ENCODE measurements around the gene RIIAD1. TPM values are rescaled to one million over a fixed set of nuclear protein-coding genes. Genes with fewer than 3 reads are reported as not detected.
"Not testable (repeated sequence)": the region's sequence is repeated elsewhere in the genome, so short reads cannot be mapped to it uniquely, and the experiment has no call there.

RIIAD1 gene
- total and polyA plus RNA-seq, 2 donors (not counting 3 experiments of a cell fraction or from before 2014, with no cell fraction given), result not detected

DNA sequence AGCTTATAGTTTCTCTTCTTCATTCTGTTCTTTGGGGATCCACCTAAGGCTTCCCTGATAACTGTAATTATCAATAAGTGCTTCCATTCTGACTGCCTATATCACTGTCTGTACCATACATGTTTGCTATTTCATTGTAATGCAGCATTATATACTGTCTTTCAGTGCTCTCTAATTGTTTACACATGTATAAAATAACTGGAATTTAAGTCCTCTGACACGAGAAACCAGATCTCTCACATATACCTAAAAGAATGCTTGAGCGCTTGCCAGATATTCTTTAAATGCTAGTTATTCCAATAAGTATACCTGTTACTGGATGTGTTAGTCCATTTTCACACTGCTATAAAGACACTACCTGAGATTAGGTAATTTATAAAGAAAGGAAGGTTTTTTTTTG lies 39.4 kb upstream of the RIIAD1 start:
- H3K79me2 ChIP-seq (ENCODE audit: control insufficient read depth, insufficient read depth, low read length), result no peaks in the 10 kb centered on the region
- no peaks in the 10 kb centered on the region for H3K9me1 ChIP-seq (replicated peaks; ENCODE audit: control insufficient read depth, extremely low read depth, insufficient read depth, low read length)
- no peak overlapping the region for H3K4me2 ChIP-seq (ENCODE audit: insufficient read depth, low read length)
- POLR2A ChIA-PET, result no interaction called here
- no peak overlapping the region for H3K4me3 ChIP-seq (replicated peaks in 1 of 3; ENCODE audit: insufficient read depth in 1 of 3, low read depth in 1 of 3, low read length in 3 of 3)
- TF ChIP-seq GATA2 (IDR thresholded peaks at IDR 0.05; ENCODE audit: insufficient read depth, insufficient read length, low read depth, low read length), result no peak
- no peak for TF ChIP-seq EZH2 (IDR thresholded peaks at IDR 0.05; ENCODE audit: borderline replicate concordance, low read depth, low read length, severe bottlenecking)
- TF ChIP-seq MYC (IDR thresholded peaks at IDR 0.05; ENCODE audit: low read depth, low read length), result no peak
- no peak for TF ChIP-seq JUN (IDR thresholded peaks at IDR 0.05; ENCODE audit: borderline replicate concordance, insufficient read depth, insufficient read length, low read depth)
- no peak for TF ChIP-seq POLR2AphosphoS5 (IDR thresholded peaks at IDR 0.05; ENCODE audit: insufficient read depth, low read depth, low read length)
- TF ChIP-seq, protein P1, sequence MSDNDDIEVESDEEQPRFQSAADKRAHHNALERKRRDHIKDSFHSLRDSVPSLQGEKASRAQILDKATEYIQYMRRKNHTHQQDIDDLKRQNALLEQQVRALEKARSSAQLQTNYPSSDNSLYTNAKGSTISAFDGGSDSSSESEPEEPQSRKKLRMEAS (IDR thresholded peaks at IDR 0.05; ENCODE audit: insufficient read depth, insufficient read length), result no peak
- TF ChIP-seq CTCF (IDR thresholded peaks at IDR 0.05; ENCODE audit: extremely low read depth in 1 of 2, insufficient read depth in 1 of 2, low read depth in 1 of 2, low read length in 2 of 2), result no peak
- TF ChIP-seq POLR2A (IDR thresholded peaks at IDR 0.05; ENCODE audit: low read depth, low read length), result no peak
- TF ChIP-seq FOS (IDR thresholded peaks at IDR 0.05; ENCODE audit: borderline replicate concordance, insufficient read depth, low read length), result no peak
- no peak for DNase-seq (ENCODE audit: low read depth, low spot score)
- peaks cover 25% of the 10 kb centered on the region for H3K4me1 ChIP-seq (ENCODE audit: control insufficient read depth, extremely low read depth, insufficient read depth, low read length)
- intact Hi-C loops (cut with micrococcal nuclease) (loop anchor here (2.0 kb wide), 1 partner anchor 71 kb away; no protein-coding TSS in a partner anchor), dilution Hi-C loops (cut with MboI; ENCODE audit: extremely low pct_ligation_motif_present, low sequenced_read_pairs) (no loop called here)
- CTCF ChIA-PET, result interaction anchor here (1.0 to 1.2 kb wide), 2 partner anchors 8 to 144 kb away, joined by 3 to 4 read pairs; no protein-coding TSS in a partner anchor
- H2AFZ ChIP-seq (ENCODE audit: low read depth, low read length), result no peak overlapping the region
- H3K9ac ChIP-seq (replicated peaks; ENCODE audit: extremely low read depth, insufficient read depth, low read length), result no peak overlapping the region
- H3K9me3 ChIP-seq (replicated peaks; ENCODE audit: control insufficient read depth, insufficient read depth, low read length), result no peaks in the 10 kb centered on the region
- H3K27ac ChIP-seq (ENCODE audit: insufficient read depth, low read depth, low read length), result peak overlapping the region; percentile 91
- no peaks in the 10 kb centered on the region for H4K20me1 ChIP-seq (replicated peaks; ENCODE audit: control insufficient read depth, extremely low read depth, insufficient read depth, low read length)
- no TSS peak for BruUV-seq (replicated peaks)
- H3K27me3 ChIP-seq (ENCODE audit: control insufficient read depth in 2 of 2, insufficient read depth in 2 of 2, low read length in 2 of 2), result no peaks in the 10 kb centered on the region
- no peaks in the 10 kb centered on the region for H3K36me3 ChIP-seq (ENCODE audit: control insufficient read depth in 2 of 2, extremely low read depth in 1 of 2, insufficient read depth in 2 of 2, low read length in 2 of 2)
- FAIRE-seq, result no peak

GRCh38 chr1:151682901-151683300 lies 38.4 kb upstream of the RIIAD1 start:
- H3K36me3 ChIP-seq (ENCODE audit: control insufficient read depth in 2 of 2, extremely low read depth in 1 of 2, insufficient read depth in 2 of 2, low read length in 2 of 2); intact Hi-C loops (cut with micrococcal nuclease); H3K9me3 ChIP-seq (replicated peaks; ENCODE audit: control insufficient read depth, insufficient read depth, low read length); FAIRE-seq; CTCF ChIA-PET; POLR2A ChIA-PET; BruUV-seq (replicated peaks); H3K27me3 ChIP-seq (ENCODE audit: control insufficient read depth in 2 of 2, insufficient read depth in 2 of 2, low read length in 2 of 2); H3K9me1 ChIP-seq (replicated peaks; ENCODE audit: control insufficient read depth, extremely low read depth, insufficient read depth, low read length); H3K27ac ChIP-seq (ENCODE audit: insufficient read depth, low read depth, low read length); H3K4me3 ChIP-seq (replicated peaks in 1 of 3; ENCODE audit: insufficient read depth in 1 of 3, low read depth in 1 of 3, low read length in 3 of 3); H2AFZ ChIP-seq (ENCODE audit: low read depth, low read length); H3K79me2 ChIP-seq (ENCODE audit: control insufficient read depth, insufficient read depth, low read length); H3K4me2 ChIP-seq (ENCODE audit: insufficient read depth, low read length); DNase-seq (ENCODE audit: low read depth, low spot score); H4K20me1 ChIP-seq (replicated peaks; ENCODE audit: control insufficient read depth, extremely low read depth, insufficient read depth, low read length); dilution Hi-C loops (cut with MboI; ENCODE audit: extremely low pct_ligation_motif_present, low sequenced_read_pairs); H3K9ac ChIP-seq (replicated peaks; ENCODE audit: extremely low read depth, insufficient read depth, low read length): not testable (repeated sequence)
- H3K4me1 ChIP-seq (ENCODE audit: control insufficient read depth, extremely low read depth, insufficient read depth, low read length), result peaks cover 25% of the 10 kb centered on the region
